ENCODE measurements around the gene KIF16B.

Gene KIF16B

DNA sequence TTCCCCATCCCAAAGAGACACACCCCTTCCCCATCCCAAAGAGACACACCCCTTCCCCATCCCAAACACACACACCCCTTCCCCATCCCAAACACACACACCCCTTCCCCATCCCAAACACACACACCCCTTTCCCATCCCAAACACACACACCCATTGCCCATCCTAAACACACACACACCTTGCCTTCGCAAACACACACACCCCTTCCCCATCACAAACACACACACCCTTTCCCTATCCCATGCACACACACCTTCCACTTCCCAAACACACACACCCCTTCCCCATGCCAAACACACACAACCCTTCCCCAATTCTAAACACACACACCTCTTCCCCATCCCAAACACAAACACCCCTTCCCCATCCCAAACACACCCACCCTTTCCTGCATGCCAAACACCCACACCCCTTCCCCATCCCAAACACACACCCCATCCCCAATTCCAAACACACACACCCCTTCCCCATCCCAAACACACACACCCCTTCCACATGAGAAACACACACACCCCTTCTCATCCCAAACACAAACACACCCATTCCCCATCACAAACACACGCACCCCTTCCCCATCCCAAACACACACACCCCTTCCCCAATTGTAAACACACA, 315.3 kb downstream of the KIF16B start:
- no peak overlapping the region for H3K4me3 ChIP-seq (ENCODE audit: low read depth, low read length)
- CTCF ChIA-PET, result no interaction called here
- POLR2A ChIA-PET, result no interaction called here
- no peak for TF ChIP-seq CTCF (IDR thresholded peaks at IDR 0.05; ENCODE audit: insufficient read depth, low read length, missing control alignments)
- no peak for DNase-seq (ENCODE audit: low read depth, low spot score)

GRCh38 chr20:16257021-16257420, 316.2 kb downstream of the KIF16B start:
- no peak overlapping the region for H3K4me3 ChIP-seq (ENCODE audit: low read depth, low read length)
- TF ChIP-seq CTCF (IDR thresholded peaks at IDR 0.05; ENCODE audit: insufficient read depth, low read length, missing control alignments), result no peak
- POLR2A ChIA-PET, result no interaction called here
- DNase-seq (ENCODE audit: low read depth, low spot score), result no peak
- CTCF ChIA-PET, result no interaction called here

- DNase-seq (ENCODE audit: low read depth, low spot score), result no peak
- ChIA-PET POLR2A (no interaction called here), CTCF (no interaction called here)
- H3K4me3 ChIP-seq (ENCODE audit: low read depth, low read length), result no peak overlapping the region
- no peak for TF ChIP-seq CTCF (IDR thresholded peaks at IDR 0.05; ENCODE audit: insufficient read depth, low read length, missing control alignments)
These were observed 326.4 kb downstream of the KIF16B start for GRCh38 chr20:16246870-16247269.

- ChIA-PET POLR2A (no interaction called here), CTCF (no interaction called here)
These were observed 327.0 kb downstream of the KIF16B start for GRCh38 chr20:16246291-16246690.

DNA sequence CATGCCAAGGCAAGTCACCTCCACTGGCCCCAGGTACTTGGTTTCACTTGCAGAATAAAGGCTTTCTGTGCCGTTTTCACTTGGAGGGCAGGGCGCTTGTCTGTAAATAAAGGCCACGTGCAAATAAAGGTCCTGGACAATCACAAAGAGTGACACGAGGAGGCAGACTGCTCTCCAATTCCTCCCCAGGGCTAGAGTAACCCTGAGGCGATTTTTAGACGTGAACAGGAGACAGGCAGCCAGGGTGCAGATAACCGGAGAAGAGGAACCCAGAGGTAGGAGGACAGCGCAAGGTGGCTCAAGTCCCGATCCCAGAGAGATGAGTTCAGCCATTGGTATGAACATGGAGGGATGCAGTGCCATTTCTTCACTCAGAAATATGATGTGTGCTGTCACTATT, 327.4 kb downstream of the KIF16B start:
- CTCF ChIA-PET, result no interaction called here
- POLR2A ChIA-PET, result no interaction called here
- no peak for DNase-seq (ENCODE audit: low read depth, low spot score)
- no peak for TF ChIP-seq CTCF (IDR thresholded peaks at IDR 0.05; ENCODE audit: insufficient read depth, low read length, missing control alignments)
- no peak overlapping the region for H3K4me3 ChIP-seq (ENCODE audit: low read depth, low read length)

More at GRCh38 chr20:16246291-16246690, 327.0 kb downstream of the KIF16B start:
- TF ChIP-seq CTCF (IDR thresholded peaks at IDR 0.05; ENCODE audit: insufficient read depth, low read length, missing control alignments), result no peak
- DNase-seq (ENCODE audit: low read depth, low spot score), result no peak
- H3K4me3 ChIP-seq (ENCODE audit: low read depth, low read length), result no peak overlapping the region

DNA sequence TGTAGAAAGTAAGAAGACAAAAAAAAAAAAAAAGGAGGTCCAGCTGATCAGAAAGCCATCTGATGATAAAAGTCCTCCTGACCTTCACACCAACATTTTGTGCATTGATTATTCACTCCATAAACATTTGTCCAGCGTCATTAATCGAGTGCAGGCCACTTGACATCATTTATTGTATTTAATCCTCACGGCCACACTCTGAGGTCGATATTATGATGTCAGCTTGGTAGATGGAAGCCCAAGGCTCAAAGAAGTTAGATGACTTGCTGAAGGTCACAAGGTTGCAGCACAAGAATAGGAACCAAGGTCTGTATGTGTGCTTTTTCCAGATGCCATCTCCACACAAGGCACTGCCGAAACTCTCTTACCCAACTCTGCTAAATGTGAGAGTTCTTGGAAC, 328.4 kb downstream of the KIF16B start:
- ChIA-PET POLR2A (no interaction called here), CTCF (no interaction called here)
- DNase-seq (ENCODE audit: low read depth, low spot score), result no peak
- no peak overlapping the region for H3K4me3 ChIP-seq (ENCODE audit: low read depth, low read length)
- TF ChIP-seq CTCF (IDR thresholded peaks at IDR 0.05; ENCODE audit: insufficient read depth, low read length, missing control alignments), result no peak
